HCT116 (cell line): ENCODE measurements around the gene ZNF423. TPM values are rescaled to one million over a fixed set of nuclear protein-coding genes. Genes with fewer than 3 reads are reported as not detected.

Experiments
- ATAC-seq: fragments of 200-7000 bp; cut with Tn5 transposase; 2 replicates; pipeline ENCODE4 v1.9.1; 2020; ENCODE audit warnings: mild to moderate bottlenecking, moderate library complexity
- BruUV-seq: library from RNA; stranded (reverse); fragments of 400-500 nt; replicated peaks from 2 replicates; lab custom pipeline; 2021; lab: Mats Ljungman, UMichigan
- CTCF ChIA-PET: fragments of 300-600 bp; sonication (Branson Sonifier 250); formaldehyde crosslinking; loops from one replicate; lab custom pipeline; 2021; ENCODE audit warnings: antibody characterized with exemption; lab: Charles Lee
- POLR2A ChIA-PET: fragments of 300-600, 350-600 bp; sonication (Branson Sonifier 250); formaldehyde crosslinking; loops from one replicate; lab custom pipeline; 2021; ENCODE audit warnings: antibody characterized with exemption; lab: Charles Lee
- RAD21 ChIA-PET, 2 experiments: fragments of 300-600 bp; sonication (Branson Sonifier 250); formaldehyde crosslinking; loops; one replicate each; lab custom pipeline; 2023; ENCODE audit warnings: low total read pairs in 2 of 2; ENCODE audit not compliant: uncharacterized antibody in 2 of 2, unreplicated experiment in 2 of 2, low non-redundant PET in 1 of 2; lab: Charles Lee
- DNase-seq: peaks from one replicate; pipeline ENCODE4 v3.0.0-alpha.2; 2010; ENCODE audit warnings: low read depth, low spot score
- H2AFZ ChIP-seq: fragments of 200-600 bp; shearing (Covaris generic), sonication (generic); 2 replicates; pipeline ENCODE4 v1.6.1; 2017; ENCODE audit warnings: low read depth, mixed run types, mixed read lengths, antibody characterized with exemption, low read length; ENCODE audit not compliant: poor library complexity, severe bottlenecking
- H3K27ac ChIP-seq: 2 replicates; pipeline ENCODE4 v1.5.1; 2012; ENCODE audit warnings: low read depth, low read length
- H3K27me3 ChIP-seq: fragments of 200-600 bp; sonication (generic); 2 replicates; pipeline ENCODE4 v1.6.1; 2016; ENCODE audit warnings: mixed run types, low read length, mixed read lengths; ENCODE audit not compliant: insufficient read depth
- H3K36me3 ChIP-seq, 2 experiments: fragments of 200-500 bp in 1 of 2; fragments of 200-600 bp in 1 of 2; sonication (Bioruptor generic) in 1 of 2; sonication (generic) in 1 of 2; 2 replicates each; pipeline versions ENCODE4 v1.5.1 to v1.6.1; 2014 to 2016; ENCODE audit warnings: low read length in 2 of 2, inconsistent platforms in 1 of 2, mixed read lengths in 1 of 2, mixed run types in 1 of 2; ENCODE audit not compliant: insufficient read depth in 2 of 2, control insufficient read depth in 1 of 2
- H3K4me1 ChIP-seq, 2 experiments: fragments of 200-600 bp in 1 of 2; sonication (generic) in 1 of 2; 2 replicates each; pipeline versions ENCODE4 v1.5.1 to v1.6.1; 2012 to 2017; ENCODE audit warnings: low read length in 2 of 2, inconsistent platforms in 1 of 2, mild to moderate bottlenecking in 1 of 2, mixed read lengths in 1 of 2, mixed run types in 1 of 2, moderate library complexity in 1 of 2; ENCODE audit not compliant: insufficient read depth in 2 of 2, control insufficient read depth in 1 of 2
- H3K4me2 ChIP-seq: fragments of 200-600 bp; sonication (generic); 2 replicates; pipeline ENCODE4 v1.6.1; 2017; ENCODE audit warnings: mixed run types, low read length, mixed read lengths
- H3K4me3 ChIP-seq, 2 experiments: fragments of 200-600 bp in 1 of 2; sonication (generic) in 1 of 2; replicated peaks in 1 of 2; 2 replicates each; pipeline ENCODE4 v1.5.1; 2011 to 2016; ENCODE audit warnings: low read length in 2 of 2, control low read depth in 1 of 2, low read depth in 1 of 2, mild to moderate bottlenecking in 1 of 2, mixed read lengths in 1 of 2, mixed run types in 1 of 2
- H3K79me2 ChIP-seq: fragments of 200-600 bp; sonication (generic); 2 replicates; pipeline ENCODE4 v1.6.1; 2017; ENCODE audit warnings: mild to moderate bottlenecking, mixed run types, low read length, moderate library complexity, mixed read lengths; ENCODE audit not compliant: insufficient read depth
- H3K9ac ChIP-seq: fragments of 200-600 bp; sonication (generic); 2 replicates; pipeline ENCODE4 v1.6.1; 2016; ENCODE audit warnings: low read length, mixed read lengths
- H3K9me2 ChIP-seq: fragments of 200-600 bp; sonication (generic), shearing (Covaris generic); 2 replicates; pipeline ENCODE4 v1.6.1; 2017; ENCODE audit warnings: mixed run types, mild to moderate bottlenecking, moderate library complexity; ENCODE audit not compliant: insufficient read depth
- H3K9me3 ChIP-seq, 2 experiments: fragments of 200-500 bp in 1 of 2; fragments of 200-600 bp in 1 of 2; sonication (Bioruptor generic) in 1 of 2; sonication (generic) in 1 of 2; 2 replicates each; pipeline ENCODE4 v1.6.1; 2014 to 2017; ENCODE audit warnings: low read length in 2 of 2, mixed read lengths in 2 of 2, inconsistent platforms in 1 of 2, low read depth in 1 of 2, mild to moderate bottlenecking in 1 of 2, mixed run types in 1 of 2, moderate library complexity in 1 of 2; ENCODE audit not compliant: control insufficient read depth in 1 of 2, insufficient read depth in 1 of 2
- H4K20me1 ChIP-seq: fragments of 200-600 bp; sonication (generic), shearing (Covaris generic); 2 replicates; pipeline ENCODE4 v1.6.1; 2017; ENCODE audit warnings: mixed run types, mild to moderate bottlenecking, moderate library complexity; ENCODE audit not compliant: insufficient read depth
- CEBPB ChIP-seq: IDR thresholded peaks from 2 replicates; pipeline ENCODE4 v1.6.1; 2012; ENCODE audit warnings: low read depth
- FOSL1 ChIP-seq: IDR thresholded peaks from 2 replicates; pipeline ENCODE4 v1.6.1; 2012; ENCODE audit warnings: low read depth
- JUND ChIP-seq: IDR thresholded peaks from 2 replicates; pipeline ENCODE4 v1.6.1; 2012
- POLR2AphosphoS5 ChIP-seq: IDR thresholded peaks from 2 replicates; pipeline ENCODE4 v1.6.1; 2011; ENCODE audit warnings: mild to moderate bottlenecking, low read depth, low read length, moderate library complexity
- SIN3A ChIP-seq: IDR thresholded peaks from 2 replicates; pipeline ENCODE4 v1.6.1; 2012; ENCODE audit warnings: low read depth
- intact Hi-C: fragments of 100-400 bp; cut with micrococcal nuclease; formaldehyde crosslinking; loops from 2 replicates; pipeline ENCODE4 v1.10.0; 2022
- total RNA-seq: library from RNA; stranded (reverse); gene quantifications from one replicate; pipeline ENCODE4 v1.2.1, GENCODE V29; 2021; ENCODE audit not compliant: unreplicated experiment
- TF ChIP-seq, protein P1 (sequence below): IDR thresholded peaks from 2 replicates; pipeline ENCODE4 v1.6.1; 2012
- TF ChIP-seq, protein P2 (sequence below): IDR thresholded peaks from 2 replicates; pipeline ENCODE4 v1.6.1; 2012

The ZNF423 gene
- total RNA-seq, 1 experiment from 2014 or later: 0.22 TPM

DNA sequence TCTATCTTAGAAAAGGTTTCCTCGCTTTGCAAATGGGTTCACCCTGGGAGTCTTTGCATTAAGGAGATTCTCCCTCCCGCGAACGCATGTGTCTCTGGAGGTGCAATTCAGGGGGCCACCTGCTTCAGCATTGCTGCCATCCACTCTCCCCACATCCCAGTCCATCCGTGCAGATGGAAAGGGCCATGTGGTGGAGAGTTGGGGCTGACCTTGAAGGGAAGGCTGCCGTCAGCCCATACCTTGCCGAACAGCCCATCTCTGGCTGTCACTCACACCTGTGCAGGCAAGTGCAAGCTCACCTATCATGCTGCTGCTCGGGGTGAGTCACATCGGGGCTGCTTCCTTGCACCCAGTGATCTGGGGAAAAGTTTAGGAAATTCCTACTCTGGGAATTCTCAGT, 106.1 kb downstream of the ZNF423 start:
- no peak overlapping the region for H3K4me2 ChIP-seq
- ChIA-PET RAD21 (no interaction called here), CTCF (no interaction called here), POLR2A (no interaction called here)
- no peak overlapping the region for H2AFZ ChIP-seq
- no peaks in the 10 kb centered on the region for H3K79me2 ChIP-seq
- intact Hi-C loops: loop anchor here (10.0 kb wide), 1 partner anchor 135 kb away; no protein-coding TSS in a partner anchor
- DNase-seq: no peak
- peaks cover 7% of the 10 kb centered on the region in 2 experiments; a peak in 3 of 4 replicates for H3K4me1 ChIP-seq
- no peak overlapping the region for H3K27ac ChIP-seq
- H3K9me2 ChIP-seq: no peaks in the 10 kb centered on the region
- no peaks in the 10 kb centered on the region for H3K9me3 ChIP-seq
- TF ChIP-seq SIN3A: no peak
- TF ChIP-seq, protein P1, sequence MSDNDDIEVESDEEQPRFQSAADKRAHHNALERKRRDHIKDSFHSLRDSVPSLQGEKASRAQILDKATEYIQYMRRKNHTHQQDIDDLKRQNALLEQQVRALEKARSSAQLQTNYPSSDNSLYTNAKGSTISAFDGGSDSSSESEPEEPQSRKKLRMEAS: no peak
- TF ChIP-seq CEBPB: no peak
- TF ChIP-seq, protein P2, sequence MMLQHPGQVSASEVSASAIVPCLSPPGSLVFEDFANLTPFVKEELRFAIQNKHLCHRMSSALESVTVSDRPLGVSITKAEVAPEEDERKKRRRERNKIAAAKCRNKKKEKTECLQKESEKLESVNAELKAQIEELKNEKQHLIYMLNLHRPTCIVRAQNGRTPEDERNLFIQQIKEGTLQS: no peak
- no peak for TF ChIP-seq POLR2AphosphoS5
- no peaks in the 10 kb centered on the region; the same call in 1 of the 2 replicates for H4K20me1 ChIP-seq
- no peaks in the 10 kb centered on the region for H3K36me3 ChIP-seq
- no TSS peak for BruUV-seq
- peaks cover 17% of the 10 kb centered on the region; the same call in 1 of the 2 replicates for H3K27me3 ChIP-seq
- no peak overlapping the region for H3K4me3 ChIP-seq
- no peak for ATAC-seq
- H3K9ac ChIP-seq: no peak overlapping the region

DNA sequence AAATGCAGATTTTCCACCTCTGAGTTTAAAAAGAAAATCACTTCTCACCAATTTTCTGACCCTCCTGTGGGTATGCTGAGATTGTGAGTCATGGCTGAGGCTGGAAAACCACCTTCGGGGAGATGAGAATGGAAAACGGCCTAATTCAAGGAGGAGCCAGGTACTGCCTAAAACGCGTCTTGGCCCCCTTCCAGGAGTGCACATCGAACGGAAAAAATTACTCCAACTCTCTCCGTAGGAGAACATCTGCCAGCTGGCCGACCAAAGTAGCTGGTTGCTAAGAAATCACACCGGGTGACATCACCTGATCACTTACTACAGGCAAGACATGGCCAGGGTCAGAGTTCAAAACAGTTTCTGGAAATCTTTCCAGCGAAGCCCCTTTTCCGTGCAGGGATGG, 107.6 kb downstream of the ZNF423 start:
- BruUV-seq: no TSS peak
- DNase-seq: peak; percentile 26
- POLR2A ChIA-PET: no interaction called here

More for the DNA sequence above, 107.6 kb downstream of the ZNF423 start:
- Histone ChIP-seq H3K4me2 (0 out of 2 replicates have a peak overlapping the region, but pooled peaks have one; percentile 1), H3K27me3 (peaks cover 17% of the 10 kb centered on the region; the same call in 1 of the 2 replicates), H4K20me1 (no peaks in the 10 kb centered on the region; the same call in 1 of the 2 replicates), H3K4me1 (peaks cover 7% of the 10 kb centered on the region in 2 experiments; a peak in 3 of 4 replicates), H3K27ac (no peak overlapping the region), H2AFZ (no peak overlapping the region), H3K9me2 (no peaks in the 10 kb centered on the region), H3K79me2 (no peaks in the 10 kb centered on the region)
- intact Hi-C loops: no loop called here
- RAD21 ChIA-PET: no interaction called here
- ATAC-seq: peak; percentile 11; the same call in 1 of the 2 replicates
- TF ChIP-seq FOSL1: peak; percentile 23; the same call in 1 of the 2 replicates
- 0 out of 2 replicates have a peak, but pooled peaks have one; percentile 31 for TF ChIP-seq JUND
- TF ChIP-seq, protein P2: no peak
- TF ChIP-seq, all 23 proteins: peak for 2
- H3K9ac ChIP-seq: no peak overlapping the region
- H3K4me3 ChIP-seq: no peak overlapping the region
- no peaks in the 10 kb centered on the region for H3K36me3 ChIP-seq
- no peaks in the 10 kb centered on the region for H3K9me3 ChIP-seq
- CTCF ChIA-PET: no interaction called here
